HCT116 (cell line): ENCODE measurements around the gene HCST. TPM values are rescaled to one million over a fixed set of nuclear protein-coding genes. Genes with fewer than 3 reads are reported as not detected.

Source experiments
- ATAC-seq: fragments of 200-7000 bp; cut with Tn5 transposase; 2 replicates; pipeline ENCODE4 v1.9.1; 2020; ENCODE audit warnings: mild to moderate bottlenecking, moderate library complexity
- BruUV-seq: library from RNA; stranded (reverse); fragments of 400-500 nt; replicated peaks from 2 replicates; lab custom pipeline; 2021; lab: Mats Ljungman, UMichigan
- CTCF ChIA-PET: fragments of 300-600 bp; sonication (Branson Sonifier 250); formaldehyde crosslinking; loops from one replicate; lab custom pipeline; 2021; ENCODE audit warnings: antibody characterized with exemption; lab: Charles Lee
- POLR2A ChIA-PET: fragments of 300-600, 350-600 bp; sonication (Branson Sonifier 250); formaldehyde crosslinking; loops from one replicate; lab custom pipeline; 2021; ENCODE audit warnings: antibody characterized with exemption; lab: Charles Lee
- RAD21 ChIA-PET, 2 experiments: fragments of 300-600 bp; sonication (Branson Sonifier 250); formaldehyde crosslinking; loops; one replicate each; lab custom pipeline; 2023; ENCODE audit warnings: low total read pairs in 2 of 2; ENCODE audit not compliant: uncharacterized antibody in 2 of 2, unreplicated experiment in 2 of 2, low non-redundant PET in 1 of 2; lab: Charles Lee
- DNase-seq: peaks from one replicate; pipeline ENCODE4 v3.0.0-alpha.2; 2010; ENCODE audit warnings: low read depth, low spot score
- H2AFZ ChIP-seq: fragments of 200-600 bp; shearing (Covaris generic), sonication (generic); 2 replicates; pipeline ENCODE4 v1.6.1; 2017; ENCODE audit warnings: low read depth, mixed run types, mixed read lengths, antibody characterized with exemption, low read length; ENCODE audit not compliant: poor library complexity, severe bottlenecking
- H3K27ac ChIP-seq: 2 replicates; pipeline ENCODE4 v1.5.1; 2012; ENCODE audit warnings: low read depth, low read length
- H3K27me3 ChIP-seq: fragments of 200-600 bp; sonication (generic); 2 replicates; pipeline ENCODE4 v1.6.1; 2016; ENCODE audit warnings: mixed run types, low read length, mixed read lengths; ENCODE audit not compliant: insufficient read depth
- H3K36me3 ChIP-seq, 2 experiments: fragments of 200-500 bp in 1 of 2; fragments of 200-600 bp in 1 of 2; sonication (Bioruptor generic) in 1 of 2; sonication (generic) in 1 of 2; 2 replicates each; pipeline versions ENCODE4 v1.5.1 to v1.6.1; 2014 to 2016; ENCODE audit warnings: low read length in 2 of 2, inconsistent platforms in 1 of 2, mixed read lengths in 1 of 2, mixed run types in 1 of 2; ENCODE audit not compliant: insufficient read depth in 2 of 2, control insufficient read depth in 1 of 2
- H3K4me1 ChIP-seq, 2 experiments: fragments of 200-600 bp in 1 of 2; sonication (generic) in 1 of 2; 2 replicates each; pipeline versions ENCODE4 v1.5.1 to v1.6.1; 2012 to 2017; ENCODE audit warnings: low read length in 2 of 2, inconsistent platforms in 1 of 2, mild to moderate bottlenecking in 1 of 2, mixed read lengths in 1 of 2, mixed run types in 1 of 2, moderate library complexity in 1 of 2; ENCODE audit not compliant: insufficient read depth in 2 of 2, control insufficient read depth in 1 of 2
- H3K4me2 ChIP-seq: fragments of 200-600 bp; sonication (generic); 2 replicates; pipeline ENCODE4 v1.6.1; 2017; ENCODE audit warnings: mixed run types, low read length, mixed read lengths
- H3K4me3 ChIP-seq, 2 experiments: fragments of 200-600 bp in 1 of 2; sonication (generic) in 1 of 2; replicated peaks in 1 of 2; 2 replicates each; pipeline ENCODE4 v1.5.1; 2011 to 2016; ENCODE audit warnings: low read length in 2 of 2, control low read depth in 1 of 2, low read depth in 1 of 2, mild to moderate bottlenecking in 1 of 2, mixed read lengths in 1 of 2, mixed run types in 1 of 2
- H3K79me2 ChIP-seq: fragments of 200-600 bp; sonication (generic); 2 replicates; pipeline ENCODE4 v1.6.1; 2017; ENCODE audit warnings: mild to moderate bottlenecking, mixed run types, low read length, moderate library complexity, mixed read lengths; ENCODE audit not compliant: insufficient read depth
- H3K9ac ChIP-seq: fragments of 200-600 bp; sonication (generic); 2 replicates; pipeline ENCODE4 v1.6.1; 2016; ENCODE audit warnings: low read length, mixed read lengths
- H3K9me2 ChIP-seq: fragments of 200-600 bp; sonication (generic), shearing (Covaris generic); 2 replicates; pipeline ENCODE4 v1.6.1; 2017; ENCODE audit warnings: mixed run types, mild to moderate bottlenecking, moderate library complexity; ENCODE audit not compliant: insufficient read depth
- H3K9me3 ChIP-seq, 2 experiments: fragments of 200-500 bp in 1 of 2; fragments of 200-600 bp in 1 of 2; sonication (Bioruptor generic) in 1 of 2; sonication (generic) in 1 of 2; 2 replicates each; pipeline ENCODE4 v1.6.1; 2014 to 2017; ENCODE audit warnings: low read length in 2 of 2, mixed read lengths in 2 of 2, inconsistent platforms in 1 of 2, low read depth in 1 of 2, mild to moderate bottlenecking in 1 of 2, mixed run types in 1 of 2, moderate library complexity in 1 of 2; ENCODE audit not compliant: control insufficient read depth in 1 of 2, insufficient read depth in 1 of 2
- H4K20me1 ChIP-seq: fragments of 200-600 bp; sonication (generic), shearing (Covaris generic); 2 replicates; pipeline ENCODE4 v1.6.1; 2017; ENCODE audit warnings: mixed run types, mild to moderate bottlenecking, moderate library complexity; ENCODE audit not compliant: insufficient read depth
- ELF1 ChIP-seq: IDR thresholded peaks from 2 replicates; pipeline ENCODE4 v1.6.1; 2012; ENCODE audit warnings: low read depth, borderline replicate concordance
- SIN3A ChIP-seq: IDR thresholded peaks from 2 replicates; pipeline ENCODE4 v1.6.1; 2012; ENCODE audit warnings: low read depth
- SP1 ChIP-seq: IDR thresholded peaks from 2 replicates; pipeline ENCODE4 v1.6.1; 2012; ENCODE audit warnings: low read depth
- ZNF274 ChIP-seq: fragments of 200-500 bp; sonication (Bioruptor generic); IDR thresholded peaks from 2 replicates; pipeline ENCODE4 v1.6.1; 2014; ENCODE audit warnings: mild to moderate bottlenecking, low read depth, low read length, inconsistent platforms
- intact Hi-C: fragments of 100-400 bp; cut with micrococcal nuclease; formaldehyde crosslinking; loops from 2 replicates; pipeline ENCODE4 v1.10.0; 2022
- total RNA-seq: library from RNA; stranded (reverse); gene quantifications from one replicate; pipeline ENCODE4 v1.2.1, GENCODE V29; 2021; ENCODE audit not compliant: unreplicated experiment
- TF ChIP-seq, protein P1 (sequence below): IDR thresholded peaks from 2 replicates; pipeline ENCODE4 v1.6.1; 2012
- TF ChIP-seq, protein P2 (sequence below), 3 experiments: fragments of 200-600 bp in 1 of 3; sonication (generic) in 1 of 3; IDR thresholded peaks in 2 of 3; conservative IDR thresholded peaks in 1 of 3; 2 replicates each; pipeline ENCODE4 v1.5.1; 2012 to 2017; ENCODE audit warnings: low read depth in 2 of 3, low read length in 2 of 3, antibody characterized with exemption in 1 of 3, borderline replicate concordance in 1 of 3, control low read depth in 1 of 3, mild to moderate bottlenecking in 1 of 3, mixed read lengths in 1 of 3, mixed run types in 1 of 3, moderate library complexity in 1 of 3; ENCODE audit not compliant: insufficient read depth in 1 of 3

The HCST gene
- total RNA-seq, 1 experiment from 2014 or later, result 1.2 TPM

DNA sequence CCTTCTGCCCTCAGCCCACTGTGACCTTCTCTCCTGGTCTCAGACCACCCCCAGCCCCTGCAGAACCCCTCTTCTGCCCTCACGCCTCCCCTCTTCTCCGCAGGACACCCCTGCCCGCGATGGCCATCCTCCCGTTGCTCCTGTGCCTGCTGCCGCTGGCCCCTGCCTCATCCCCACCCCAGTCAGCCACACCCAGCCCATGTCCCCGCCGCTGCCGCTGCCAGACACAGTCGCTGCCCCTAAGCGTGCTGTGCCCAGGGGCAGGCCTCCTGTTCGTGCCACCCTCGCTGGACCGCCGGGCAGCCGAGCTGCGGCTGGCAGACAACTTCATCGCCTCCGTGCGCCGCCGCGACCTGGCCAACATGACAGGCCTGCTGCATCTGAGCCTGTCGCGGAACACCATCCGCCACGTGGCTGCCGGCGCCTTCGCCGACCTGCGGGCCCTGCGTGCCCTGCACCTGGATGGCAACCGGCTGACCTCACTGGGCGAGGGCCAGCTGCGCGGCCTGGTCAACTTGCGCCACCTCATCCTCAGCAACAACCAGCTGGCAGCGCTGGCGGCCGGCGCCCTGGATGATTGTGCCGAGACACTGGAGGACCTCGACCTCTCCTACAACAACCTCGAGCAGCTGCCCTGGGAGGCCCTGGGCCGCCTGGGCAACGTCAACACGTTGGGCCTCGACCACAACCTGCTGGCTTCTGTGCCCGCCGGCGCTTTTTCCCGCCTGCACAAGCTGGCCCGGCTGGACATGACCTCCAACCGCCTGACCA is 37.2 kb downstream of the HCST start:
- Histone ChIP-seq H3K27ac (no peak overlapping the region), H3K36me3 (no peaks in the 10 kb centered on the region; a peak in 2 of 4 replicates), H3K9ac (no peak overlapping the region), H3K27me3 (no peaks in the 10 kb centered on the region), H3K4me3 (no peak overlapping the region), H3K9me3 (no peaks in the 10 kb centered on the region), H3K79me2 (peaks cover 20% of the 10 kb centered on the region), H4K20me1 (no peaks in the 10 kb centered on the region), H3K4me2 (no peak overlapping the region), H3K9me2 (no peaks in the 10 kb centered on the region), H2AFZ (no peak overlapping the region), H3K4me1 (peaks cover 16 to 19% of the 10 kb centered on the region in 2 experiments; a peak in 3 of 4 replicates)
- CTCF ChIA-PET, result no interaction called here
- BruUV-seq, result no TSS peak
- POLR2A ChIA-PET, result no interaction called here
- TF ChIP-seq ELF1 (no peak), SP1 (no peak), SIN3A (no peak), ZNF274 (no peak)
- TF ChIP-seq, protein P1, sequence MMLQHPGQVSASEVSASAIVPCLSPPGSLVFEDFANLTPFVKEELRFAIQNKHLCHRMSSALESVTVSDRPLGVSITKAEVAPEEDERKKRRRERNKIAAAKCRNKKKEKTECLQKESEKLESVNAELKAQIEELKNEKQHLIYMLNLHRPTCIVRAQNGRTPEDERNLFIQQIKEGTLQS, result no peak
- TF ChIP-seq, protein P2, sequence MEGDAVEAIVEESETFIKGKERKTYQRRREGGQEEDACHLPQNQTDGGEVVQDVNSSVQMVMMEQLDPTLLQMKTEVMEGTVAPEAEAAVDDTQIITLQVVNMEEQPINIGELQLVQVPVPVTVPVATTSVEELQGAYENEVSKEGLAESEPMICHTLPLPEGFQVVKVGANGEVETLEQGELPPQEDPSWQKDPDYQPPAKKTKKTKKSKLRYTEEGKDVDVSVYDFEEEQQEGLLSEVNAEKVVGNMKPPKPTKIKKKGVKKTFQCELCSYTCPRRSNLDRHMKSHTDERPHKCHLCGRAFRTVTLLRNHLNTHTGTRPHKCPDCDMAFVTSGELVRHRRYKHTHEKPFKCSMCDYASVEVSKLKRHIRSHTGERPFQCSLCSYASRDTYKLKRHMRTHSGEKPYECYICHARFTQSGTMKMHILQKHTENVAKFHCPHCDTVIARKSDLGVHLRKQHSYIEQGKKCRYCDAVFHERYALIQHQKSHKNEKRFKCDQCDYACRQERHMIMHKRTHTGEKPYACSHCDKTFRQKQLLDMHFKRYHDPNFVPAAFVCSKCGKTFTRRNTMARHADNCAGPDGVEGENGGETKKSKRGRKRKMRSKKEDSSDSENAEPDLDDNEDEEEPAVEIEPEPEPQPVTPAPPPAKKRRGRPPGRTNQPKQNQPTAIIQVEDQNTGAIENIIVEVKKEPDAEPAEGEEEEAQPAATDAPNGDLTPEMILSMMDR (IDR thresholded peaks at IDR 0.05 in 2 of 3, conservative IDR thresholded peaks at IDR 0.05 in 1 of 3; ENCODE audit: borderline replicate concordance in 1 of 3, insufficient read depth in 1 of 3, low read depth in 2 of 3, low read length in 2 of 3), result no peak
- DNase-seq, result no peak
- intact Hi-C loops, result loop anchor here (10.0 kb wide), 1 partner anchor 395 kb away; the partner anchor contains the start of gene TMEM147
- RAD21 ChIA-PET, result no interaction called here
- no peak for ATAC-seq
